Activated effector memory CD4-positive, alpha-beta T cell treated with Interleukin-2 at 50 U/mL for 16 hours (primary cell): ENCODE measurements around the gene CCDC136.

Source experiments
- DNase-seq: peaks from one replicate; pipeline ENCODE4 v3.0.0-alpha.2; 2020

The CCDC136 gene

DNA sequence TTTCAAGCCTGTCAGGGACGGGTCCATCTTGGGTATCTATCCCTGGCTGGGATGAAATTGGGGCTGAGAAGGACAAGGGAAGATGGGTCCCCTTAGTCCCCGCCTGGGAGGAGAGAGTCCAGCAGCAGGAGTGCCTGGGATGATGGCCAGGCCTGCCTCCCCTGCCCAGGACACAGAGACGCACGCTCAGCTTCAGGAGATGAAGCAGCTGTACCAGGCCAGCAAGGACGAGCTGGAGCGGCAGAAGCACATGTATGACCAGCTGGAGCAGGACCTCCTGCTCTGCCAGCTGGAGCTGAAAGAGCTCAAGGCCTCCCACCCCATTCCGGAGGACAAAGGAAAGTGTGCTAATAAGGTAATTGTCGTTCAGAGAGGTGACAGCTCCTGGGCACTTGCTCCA is 15.4 kb downstream of the CCDC136 start:
- no peak for DNase-seq

DNA sequence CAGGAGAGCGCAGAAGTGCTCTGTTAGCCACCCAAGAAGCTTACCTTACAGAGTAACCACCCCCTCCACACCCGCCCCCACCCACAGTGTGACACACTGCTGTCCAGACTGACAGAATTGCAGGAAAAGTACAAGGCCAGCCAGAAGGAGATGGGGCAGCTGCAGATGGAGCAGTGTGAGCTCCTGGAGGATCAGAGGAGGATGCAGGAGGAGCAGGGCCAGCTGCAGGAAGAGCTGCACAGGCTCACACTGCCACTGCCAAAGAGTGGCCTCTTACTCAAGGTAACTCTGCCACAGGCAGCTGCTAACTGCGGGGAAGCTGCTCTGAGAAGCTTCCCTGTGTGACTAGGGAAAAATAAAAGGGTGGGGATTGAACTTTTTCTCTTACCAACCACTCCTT is 17.6 kb downstream of the CCDC136 start:
- no peak for DNase-seq

DNA sequence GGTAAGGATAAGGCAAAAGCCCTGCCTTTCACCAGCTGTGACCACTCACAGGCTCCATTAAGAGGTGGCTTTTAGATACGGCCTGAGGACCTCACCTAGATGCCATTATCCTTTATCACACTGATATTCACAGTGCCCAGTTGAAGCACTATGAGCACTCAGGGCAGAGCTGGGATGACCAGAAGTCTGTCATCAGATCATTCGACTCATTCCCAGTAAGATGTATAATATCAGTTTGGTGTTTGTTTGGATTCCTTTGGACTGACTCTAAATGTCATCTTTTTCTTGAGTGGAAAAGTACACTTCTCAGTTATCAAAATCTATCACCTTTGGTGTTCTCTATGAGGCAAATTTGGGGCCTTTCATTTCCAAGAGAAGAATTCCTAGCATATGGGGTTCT is 18.7 kb downstream of the CCDC136 start:
- DNase-seq = no peak

DNA sequence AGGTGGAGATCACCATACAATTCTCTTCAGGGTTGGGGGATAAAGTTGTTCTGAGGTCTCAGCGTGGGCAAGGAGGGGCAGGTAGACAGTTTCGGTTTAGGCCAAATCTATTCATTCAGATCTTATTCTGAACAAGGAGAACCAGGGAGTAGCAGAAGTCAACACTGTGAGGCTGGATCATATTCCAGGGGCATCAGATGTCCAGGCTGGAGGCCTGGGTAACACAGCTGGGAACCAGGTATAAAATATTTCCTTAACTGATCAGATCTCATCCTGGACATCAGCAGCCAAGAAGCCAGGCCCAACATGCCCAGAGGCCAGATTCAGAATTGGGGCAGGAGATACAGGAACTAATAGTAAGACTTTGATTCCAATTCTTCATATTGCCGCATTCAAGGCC is 19.2 kb downstream of the CCDC136 start:
- DNase-seq = no peak

DNA sequence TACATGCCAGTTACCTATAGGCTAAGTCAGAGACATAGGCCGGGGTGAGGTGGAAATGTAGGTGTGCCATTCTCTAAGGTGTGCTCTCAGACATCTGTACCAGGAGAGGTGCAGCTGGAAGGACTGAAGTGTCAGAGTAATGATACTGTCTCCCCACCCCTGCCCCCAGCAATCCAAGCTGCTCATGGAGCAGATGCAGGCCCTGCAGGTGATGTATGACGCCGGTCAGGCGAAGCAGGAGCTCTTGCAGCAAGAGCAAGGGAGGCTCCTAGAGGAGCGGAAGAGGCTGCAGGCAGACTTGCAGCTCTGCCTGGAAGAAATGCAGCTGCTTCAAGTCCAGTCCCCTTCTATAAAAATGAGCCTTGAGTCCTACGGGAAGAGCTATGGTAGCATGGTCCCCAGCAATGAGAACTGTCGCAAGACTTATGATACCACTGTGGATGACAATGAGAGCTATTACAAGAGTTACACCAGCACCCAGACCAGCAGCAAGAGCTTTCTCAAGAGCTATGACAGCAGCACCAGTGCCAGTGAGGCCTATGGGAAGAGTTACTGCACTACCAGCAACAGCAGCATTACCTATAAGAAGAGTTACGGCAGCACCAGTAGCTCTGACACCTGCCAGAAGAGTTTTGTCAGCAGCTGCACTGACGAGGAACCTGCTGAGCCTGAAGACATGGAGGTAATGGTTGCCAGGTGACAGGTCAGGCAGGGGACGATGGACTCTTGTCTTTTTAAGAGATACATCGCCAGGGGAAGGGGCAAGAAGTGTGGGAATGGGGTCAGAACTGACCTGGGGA is 20.1 kb downstream of the CCDC136 start:
- DNase-seq = no peak

DNA sequence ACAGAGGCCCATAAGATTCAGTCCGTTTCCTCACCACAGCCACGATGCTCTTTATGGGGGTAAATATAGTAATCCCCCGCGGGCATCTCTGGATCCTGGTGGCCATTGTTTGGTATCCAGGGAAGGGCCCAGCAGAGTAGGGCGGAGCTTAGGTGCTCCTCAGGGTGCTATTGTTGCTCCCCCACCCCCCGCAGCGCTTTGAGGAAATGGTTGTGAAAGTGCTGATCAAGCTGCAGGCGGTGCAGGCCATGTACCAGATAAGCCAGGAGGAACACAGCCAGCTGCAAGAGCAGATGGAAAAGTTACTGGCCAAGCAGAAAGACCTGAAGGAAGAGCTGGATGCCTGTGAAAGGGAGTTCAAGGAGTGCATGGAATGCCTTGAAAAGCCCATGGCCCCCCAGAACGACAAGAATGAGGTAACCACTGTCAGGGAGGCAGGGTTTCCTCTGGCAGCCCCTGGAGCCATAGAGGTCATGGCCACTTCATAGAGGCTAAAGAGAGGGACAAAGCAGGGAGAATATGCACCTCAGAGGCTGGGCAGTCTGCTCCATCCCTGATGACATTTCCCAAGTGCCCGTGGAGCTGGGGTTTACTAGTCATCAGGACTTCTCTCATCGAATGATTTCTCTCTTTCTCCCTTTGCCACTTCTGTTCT is 20.9 kb downstream of the CCDC136 start:
- no peak for DNase-seq

DNA sequence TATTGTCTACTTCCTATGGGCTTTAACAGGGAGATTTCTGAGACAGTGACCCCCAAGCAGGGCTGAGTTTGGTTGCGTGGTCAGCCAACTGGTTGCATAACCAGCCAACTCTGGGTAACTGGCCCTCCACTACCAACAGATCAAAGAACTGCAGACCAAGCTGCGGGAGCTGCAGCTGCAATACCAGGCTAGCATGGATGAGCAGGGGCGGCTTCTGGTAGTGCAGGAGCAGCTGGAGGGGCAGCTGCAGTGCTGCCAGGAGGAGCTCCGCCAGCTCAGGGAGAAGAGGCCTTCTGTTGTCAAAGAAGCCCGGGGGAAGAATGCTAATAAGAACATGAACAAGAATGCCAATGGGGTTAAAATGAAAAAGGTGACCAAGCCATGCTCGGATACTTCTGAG is 22.7 kb downstream of the CCDC136 start:
- no peak for DNase-seq

DNA sequence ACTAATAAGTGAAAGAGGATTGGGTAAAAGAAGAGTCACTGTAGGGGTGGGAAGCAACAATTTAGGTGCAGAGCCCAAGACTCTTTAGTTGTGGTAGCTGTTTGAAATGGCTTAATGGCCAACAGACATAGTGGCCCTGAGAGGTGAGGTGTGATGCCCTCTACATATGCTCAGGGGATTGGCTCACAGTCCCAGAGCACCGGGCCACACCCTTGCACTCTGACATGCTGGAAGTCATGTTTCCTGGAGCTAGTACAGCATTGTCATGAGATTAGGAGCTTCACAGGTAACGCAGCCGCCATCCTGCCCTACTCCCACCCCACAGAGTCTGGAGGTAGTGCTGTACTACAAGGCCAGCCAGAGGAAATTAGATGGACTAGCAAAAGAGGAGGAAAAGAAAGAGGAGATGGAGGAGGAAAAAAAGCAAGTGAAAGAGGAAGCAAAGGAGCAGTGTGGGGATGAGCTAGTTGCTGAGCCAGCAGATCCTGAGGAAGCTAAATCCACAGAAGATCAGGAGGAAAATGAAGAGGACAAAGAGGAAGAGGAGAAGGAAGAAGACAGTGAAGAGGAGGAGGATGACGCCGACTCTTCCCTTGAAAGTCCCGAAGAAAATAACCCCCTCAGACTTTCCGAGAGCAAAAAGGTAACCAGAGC is 23.6 kb downstream of the CCDC136 start:
- DNase-seq = no peak

DNA sequence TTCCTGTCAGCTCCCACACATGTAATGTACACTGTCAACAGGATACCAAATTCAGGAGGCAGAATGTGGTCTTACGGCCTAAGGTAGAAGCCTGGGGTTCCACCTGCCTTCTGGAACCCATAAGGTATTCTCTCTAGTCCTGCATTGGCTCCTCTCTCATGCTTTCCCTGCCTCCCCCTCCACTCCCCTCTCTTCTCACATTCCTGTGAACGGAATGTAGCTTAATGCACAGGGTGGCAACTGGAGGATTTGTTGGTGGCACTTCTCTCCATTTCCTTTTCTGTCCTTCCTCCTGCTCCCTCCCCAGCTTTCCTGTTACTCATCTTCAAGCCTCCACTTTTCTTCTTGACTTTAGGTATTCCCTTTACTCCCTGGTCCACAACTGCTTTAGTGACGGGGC is 26.9 kb downstream of the CCDC136 start:
- DNase-seq = no peak

DNA sequence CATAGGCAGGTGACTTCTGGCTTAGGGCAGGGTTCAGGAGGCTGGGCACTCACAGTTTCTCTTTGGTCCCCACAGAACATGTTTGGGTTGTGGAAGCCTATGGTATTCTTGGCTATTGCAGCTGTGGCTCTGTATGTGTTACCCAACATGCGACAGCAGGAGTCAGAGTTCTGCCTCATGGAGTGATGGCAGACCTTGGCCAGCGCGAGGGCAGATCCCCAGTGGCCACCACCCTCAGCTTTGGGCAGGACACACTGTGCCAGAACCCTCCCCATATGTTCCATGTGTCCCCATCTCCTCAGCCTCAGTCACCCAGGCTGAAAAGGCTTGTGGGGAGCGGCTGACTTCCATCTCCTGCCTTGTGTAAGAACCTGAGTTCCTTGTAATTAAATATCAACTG is 30.0 kb downstream of the CCDC136 start:
- no peak for DNase-seq

DNA sequence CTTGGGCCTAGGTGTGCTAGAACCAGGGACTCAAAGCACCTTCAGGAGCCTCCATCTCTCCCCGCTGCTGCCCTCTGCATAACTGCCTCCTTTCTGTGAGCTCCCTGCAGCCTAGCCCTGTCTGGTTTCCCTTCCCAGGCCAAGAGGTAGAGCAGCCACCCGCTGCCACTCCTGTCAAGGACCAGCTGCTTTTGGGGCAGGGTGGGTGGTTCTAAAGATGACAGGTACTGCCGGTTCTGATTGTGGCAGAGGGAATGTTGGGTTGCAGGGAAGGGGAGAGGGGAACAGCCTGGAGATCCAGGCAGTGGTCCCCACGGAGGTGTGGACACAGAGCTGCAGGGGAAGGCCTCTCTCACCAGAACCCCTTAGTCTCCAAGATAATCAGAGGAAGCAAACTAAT is 34.7 kb downstream of the CCDC136 start:
- no peak for DNase-seq

DNA sequence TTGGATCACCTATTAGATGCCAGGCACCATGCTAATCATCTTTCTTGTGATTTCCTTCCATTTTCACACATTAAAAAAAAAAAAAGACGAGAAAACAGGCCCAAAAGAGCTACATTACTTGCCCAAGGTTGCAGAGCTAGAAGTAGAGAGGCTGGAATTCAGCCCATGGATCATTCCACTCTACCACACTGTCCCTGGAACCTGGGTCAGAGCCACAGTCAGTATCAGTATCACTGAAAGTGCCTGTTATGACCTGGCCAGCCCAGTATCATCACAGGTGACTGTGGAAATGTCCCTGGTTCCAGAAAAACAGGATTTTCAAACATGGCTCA is 35.1 kb downstream of the CCDC136 start:
- no peak for DNase-seq

DNA sequence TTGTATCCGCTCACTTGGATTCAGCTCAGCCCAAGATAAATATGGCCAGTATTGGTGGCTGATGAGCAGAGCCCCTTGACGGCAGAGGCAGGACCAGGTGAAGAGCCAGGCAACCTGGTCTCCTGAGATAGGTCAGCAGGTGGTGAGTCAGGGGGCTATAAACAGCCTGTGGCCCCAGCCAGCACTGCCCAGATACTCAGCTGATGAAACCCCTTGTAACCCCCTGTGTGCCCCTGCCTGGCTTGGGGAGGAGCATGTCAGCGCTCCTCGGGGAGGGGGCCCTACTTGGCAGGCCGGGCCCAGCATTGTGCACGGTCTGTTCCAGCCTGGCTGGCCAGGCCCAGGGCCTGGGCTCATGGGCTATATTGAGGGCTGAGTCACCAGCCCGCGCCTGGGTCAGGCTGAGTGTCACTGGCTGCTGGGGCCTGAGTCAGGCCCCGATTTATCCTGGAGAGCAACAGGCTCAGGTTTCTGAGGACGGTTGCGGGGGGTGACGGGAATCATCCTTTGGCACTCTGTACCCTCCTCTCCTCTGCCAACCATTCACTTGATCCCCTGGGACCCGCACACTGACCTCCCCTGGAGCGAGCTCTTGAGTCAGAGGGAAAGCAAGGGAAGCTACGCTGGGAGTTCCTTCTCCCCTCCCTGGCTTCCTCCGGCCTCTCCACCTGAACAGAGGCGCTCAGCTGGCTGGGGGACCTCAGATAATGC is 35.6 kb downstream of the CCDC136 start:
- no peak for DNase-seq

DNA sequence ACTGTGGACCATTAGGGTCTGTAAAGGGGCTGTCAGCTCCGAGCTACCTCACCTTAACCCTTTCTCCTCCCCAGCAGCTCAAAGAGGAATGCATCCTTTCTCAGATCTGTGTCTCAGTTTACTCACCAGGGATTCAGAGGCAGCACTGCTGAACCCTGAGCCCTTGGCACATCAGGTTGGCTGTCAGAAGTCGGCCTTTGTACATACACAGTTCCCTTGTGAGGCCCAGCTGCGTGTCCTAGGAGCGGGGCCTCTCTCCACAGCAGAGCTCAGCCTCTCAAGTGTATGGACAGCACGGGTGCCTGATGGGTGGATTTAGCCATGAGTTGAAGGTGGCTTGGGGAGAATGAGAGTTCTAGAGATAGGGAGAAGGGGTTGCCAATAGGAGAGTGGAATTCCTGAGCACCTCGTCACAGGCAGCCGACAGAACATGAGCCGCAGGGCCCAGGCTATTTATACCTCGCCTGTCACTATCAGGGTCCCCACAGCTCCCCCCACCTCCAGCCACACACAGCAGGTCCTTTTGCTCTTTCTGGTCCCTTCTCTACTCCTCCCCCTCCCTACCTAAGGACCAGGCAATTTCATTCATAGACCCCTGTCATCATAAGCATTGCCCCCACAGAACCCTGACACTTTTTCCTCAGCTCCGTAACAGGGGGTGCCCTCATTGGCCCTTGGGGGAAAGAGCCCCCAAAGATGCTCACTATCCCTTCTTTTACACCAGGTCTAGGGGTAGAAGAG is 36.4 kb downstream of the CCDC136 start:
- no peak for DNase-seq

DNA sequence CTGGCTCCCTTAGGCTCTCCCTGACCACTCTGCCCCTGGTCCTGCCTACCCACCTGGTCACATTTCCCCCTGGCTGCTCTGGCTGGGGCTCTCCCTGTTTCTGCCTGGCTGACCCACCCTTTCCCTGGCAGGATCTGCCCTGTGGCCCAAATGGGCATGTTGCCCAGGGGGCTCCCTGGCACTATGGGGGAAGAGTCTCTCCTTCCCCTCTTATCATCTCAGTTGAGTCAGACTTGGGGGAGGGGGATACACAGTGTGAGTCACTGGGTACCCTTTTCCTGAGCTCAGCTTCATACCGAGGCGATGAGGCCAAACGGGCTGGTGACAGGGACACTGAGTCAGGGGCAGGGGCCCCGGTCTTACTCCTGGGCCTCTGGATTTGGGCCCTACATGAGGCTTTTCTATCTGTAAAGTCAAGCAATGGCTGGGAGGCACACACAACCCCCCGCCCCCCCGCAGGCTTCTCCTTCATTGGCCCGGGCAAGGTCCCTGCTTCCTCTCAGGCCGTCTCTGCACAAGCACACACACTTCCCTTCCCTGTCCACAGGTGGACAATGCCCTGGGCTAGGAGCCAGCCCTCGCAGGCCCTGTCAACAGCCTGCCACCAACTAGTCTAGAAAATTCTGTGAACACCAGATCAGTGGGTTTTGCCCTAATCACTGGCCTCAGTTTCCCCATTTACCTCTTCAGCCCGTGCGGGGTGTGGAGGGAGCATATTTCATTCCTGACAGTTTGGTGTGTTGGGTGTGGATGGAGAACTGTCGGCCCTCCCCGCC is 37.8 kb downstream of the CCDC136 start:
- DNase-seq = no peak

DNA sequence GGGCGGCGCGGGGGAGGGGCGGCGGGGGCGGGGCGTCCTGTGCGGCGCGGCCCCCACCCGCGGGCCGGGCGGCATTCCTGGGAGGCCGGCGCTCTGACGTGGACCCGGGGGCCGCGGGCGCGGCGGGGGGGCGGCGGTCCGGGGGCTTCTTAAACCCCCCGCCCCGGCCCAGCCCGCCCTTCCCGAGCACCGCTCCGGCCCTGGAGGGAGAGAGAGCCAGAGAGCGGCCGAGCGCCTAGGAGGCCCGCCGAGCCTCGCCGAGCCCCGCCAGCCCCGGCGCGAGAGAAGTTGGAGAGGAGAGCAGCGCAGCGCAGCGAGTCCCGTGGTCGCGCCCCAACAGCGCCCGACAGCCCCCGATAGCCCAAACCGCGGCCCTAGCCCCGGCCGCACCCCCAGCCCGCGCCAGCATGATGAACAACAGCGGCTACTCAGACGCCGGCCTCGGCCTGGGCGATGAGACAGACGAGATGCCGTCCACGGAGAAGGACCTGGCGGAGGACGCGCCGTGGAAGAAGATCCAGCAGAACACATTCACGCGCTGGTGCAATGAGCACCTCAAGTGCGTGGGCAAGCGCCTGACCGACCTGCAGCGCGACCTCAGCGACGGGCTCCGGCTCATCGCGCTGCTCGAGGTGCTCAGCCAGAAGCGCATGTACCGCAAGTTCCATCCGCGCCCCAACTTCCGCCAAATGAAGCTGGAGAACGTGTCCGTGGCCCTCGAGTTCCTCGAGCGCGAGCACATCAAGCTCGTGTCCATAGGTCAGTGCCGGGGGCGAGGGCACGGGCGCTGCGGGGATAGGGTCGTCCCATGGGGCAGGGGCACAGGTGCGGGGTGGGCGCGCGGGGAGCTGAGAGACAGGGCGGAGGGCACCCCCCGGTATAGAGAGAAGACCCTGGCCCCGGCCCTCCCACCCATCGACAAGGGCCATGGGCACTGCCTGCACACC is 38.7 kb downstream of the CCDC136 start, which contains the start of gene FLNC:
FLNC (plus strand) TSS at position 176 of the 947 bp plus-strand sequence; CDS start at position 408, 232 bp downstream.
- peak; percentile 13 for DNase-seq

DNA sequence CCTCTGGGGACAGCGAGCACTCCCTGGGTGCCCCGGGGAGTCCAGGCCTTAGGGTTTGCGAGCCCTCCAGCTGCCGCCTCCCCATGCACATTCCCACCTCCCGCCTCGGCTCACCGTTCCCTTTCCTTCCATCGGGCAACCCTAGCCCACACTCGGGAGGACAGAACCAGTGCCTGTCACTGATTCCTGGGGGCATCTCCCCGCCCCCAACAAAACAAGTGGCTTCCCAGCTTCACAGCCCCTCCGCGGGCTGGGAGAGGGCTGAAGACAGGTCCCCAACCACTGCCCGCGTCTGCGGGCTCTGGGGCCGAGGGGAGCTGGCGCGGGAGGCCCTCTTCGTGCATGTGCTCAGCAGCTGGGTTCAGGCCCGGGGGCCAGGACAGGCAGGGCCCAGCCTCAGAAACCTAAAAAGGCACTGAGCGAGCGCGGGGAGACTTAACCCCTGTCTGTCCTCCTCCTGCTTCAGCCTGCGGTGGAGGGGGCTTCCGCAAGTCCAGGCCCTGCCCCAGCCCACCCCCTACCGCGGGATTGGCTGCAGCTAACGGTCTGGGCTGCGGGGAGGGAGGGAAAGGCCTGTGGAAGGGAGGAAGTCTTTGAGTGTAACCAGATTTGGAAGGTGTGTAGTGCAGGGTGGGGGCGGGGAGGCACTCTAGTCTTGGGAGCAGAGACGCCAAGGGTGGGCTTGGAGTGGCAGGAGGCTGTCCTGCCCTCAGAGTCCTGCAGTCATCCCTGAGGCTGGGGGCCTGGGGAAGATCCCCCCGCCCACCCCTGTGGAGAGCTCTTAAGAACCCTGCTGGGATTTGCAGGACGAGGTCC is 39.6 kb downstream of the CCDC136 start:
- no peak for DNase-seq

DNA sequence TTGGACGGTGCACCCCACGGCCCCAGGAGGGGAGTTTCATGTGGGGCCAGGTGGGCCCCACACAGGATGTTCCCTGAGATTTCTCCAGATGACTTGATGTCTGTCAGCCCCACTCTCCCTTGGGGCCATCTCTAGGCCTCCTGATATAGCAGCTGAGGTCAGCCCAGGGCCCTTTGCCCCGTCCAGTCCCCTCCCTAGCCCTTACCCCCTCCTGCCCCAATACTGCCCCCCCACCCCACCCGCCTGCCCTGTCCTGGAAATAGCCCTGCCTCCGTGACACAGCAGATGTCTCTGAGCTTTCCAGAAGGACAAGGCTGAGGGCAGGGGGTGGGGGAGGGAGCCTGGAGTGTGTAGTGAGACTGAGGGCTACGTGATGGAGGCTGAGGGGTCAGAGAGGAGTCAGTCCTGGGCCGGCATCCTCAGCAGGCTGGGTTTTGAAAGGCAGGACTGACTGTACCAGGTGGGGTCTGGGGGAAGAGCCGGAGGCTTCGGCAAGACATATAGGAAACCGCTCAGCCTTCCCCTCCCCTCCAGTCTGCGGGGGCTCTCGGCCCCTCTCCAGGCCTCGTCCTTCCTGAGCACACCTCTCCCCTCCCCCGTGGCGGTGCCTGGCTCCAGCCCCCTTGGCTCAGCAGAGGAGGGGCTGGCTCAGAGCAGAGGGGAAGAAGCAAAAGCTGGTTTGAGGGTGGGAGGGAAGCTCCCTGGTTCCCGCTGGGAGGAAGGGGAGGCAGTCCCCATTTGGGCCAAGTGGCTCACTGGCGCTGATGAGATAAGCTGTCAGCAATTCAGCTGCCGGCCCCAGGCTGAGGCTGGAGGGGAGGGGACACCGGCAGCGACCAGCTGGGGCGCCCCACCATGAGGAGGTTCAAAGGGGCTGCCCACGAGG is 40.5 kb downstream of the CCDC136 start:
- DNase-seq = no peak

DNA sequence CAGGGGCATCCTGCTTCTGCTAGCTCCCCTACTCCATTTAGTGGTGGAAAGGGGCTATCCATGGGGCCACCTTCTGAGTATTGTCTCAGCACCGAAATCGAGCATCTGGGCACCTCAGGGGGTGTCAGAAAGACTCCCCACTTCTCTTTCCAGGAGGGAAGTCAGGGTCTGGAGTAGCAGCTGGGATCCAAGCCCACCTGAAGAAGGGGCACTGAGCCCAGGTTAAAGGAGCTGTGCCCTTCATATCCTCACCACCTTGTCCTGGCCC is 41.0 kb downstream of the CCDC136 start:
- DNase-seq = no peak
